Measurements from ENCODE around the gene MRPL49.

MRPL49 gene

DNA sequence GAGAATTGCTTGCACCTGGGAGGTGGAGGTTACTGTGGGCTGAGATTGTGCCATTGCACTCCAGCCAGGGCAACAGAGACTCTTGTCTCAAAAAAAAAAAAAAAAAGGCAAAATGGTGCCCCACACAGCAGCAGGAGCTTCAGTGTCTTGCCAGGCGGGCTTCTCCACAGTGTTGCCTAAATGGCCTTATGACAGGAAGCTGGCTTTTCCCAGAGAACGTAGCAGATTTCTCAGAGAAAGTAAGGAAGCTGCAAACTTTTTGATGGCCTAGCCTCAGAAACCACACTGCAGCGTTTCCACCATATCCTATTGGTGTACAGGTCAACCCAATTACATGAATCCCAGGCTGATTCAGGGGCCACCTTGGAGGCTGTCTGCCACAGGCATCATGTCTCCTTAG is 35.2 kb downstream of the MRPL49 start:
- TF ChIP-seq CTCF (conservative IDR thresholded peaks at IDR 0.05; ENCODE audit: control insufficient read depth, insufficient read depth, low read depth, low read length), result no peak
- no peak overlapping the region for H3K4me3 ChIP-seq (ENCODE audit: control insufficient read depth, low read depth, low read length)
- no peak for DNase-seq (ENCODE audit: low read depth)

GRCh38 chr11:65159012-65159411 is 36.9 kb downstream of the MRPL49 start:
- DNase-seq (ENCODE audit: low read depth), result no peak
- no peak overlapping the region for H3K4me3 ChIP-seq (ENCODE audit: control insufficient read depth, low read depth, low read length)
- TF ChIP-seq CTCF (conservative IDR thresholded peaks at IDR 0.05; ENCODE audit: control insufficient read depth, insufficient read depth, low read depth, low read length), result no peak

DNA sequence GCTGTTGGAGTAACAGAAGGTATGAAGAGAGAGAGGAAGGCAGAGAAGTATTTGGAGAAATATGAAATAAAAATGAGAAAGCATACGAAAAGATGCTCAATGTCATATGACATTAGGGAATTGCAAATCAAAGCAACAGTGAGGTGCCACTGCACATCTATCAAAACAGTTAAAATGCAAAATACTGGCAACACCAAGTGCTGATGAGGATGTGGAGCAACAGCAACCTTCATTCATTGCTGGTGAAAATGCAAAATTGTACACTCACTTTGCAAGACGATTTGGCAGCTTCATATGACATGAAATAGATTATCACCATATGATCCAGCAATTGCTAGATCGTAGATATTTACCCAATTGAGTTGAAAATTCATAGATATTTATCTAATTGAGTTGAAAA is 38.5 kb downstream of the MRPL49 start:
- no peak overlapping the region for H3K4me3 ChIP-seq (ENCODE audit: control insufficient read depth, low read depth, low read length)
- TF ChIP-seq CTCF (conservative IDR thresholded peaks at IDR 0.05; ENCODE audit: control insufficient read depth, insufficient read depth, low read depth, low read length), result no peak
- no peak for DNase-seq (ENCODE audit: low read depth)

GRCh38 chr11:65163684-65164083 is 41.6 kb downstream of the MRPL49 start:
- no peak overlapping the region for H3K4me3 ChIP-seq (ENCODE audit: control insufficient read depth, low read depth, low read length)
- TF ChIP-seq CTCF (conservative IDR thresholded peaks at IDR 0.05; ENCODE audit: control insufficient read depth, insufficient read depth, low read depth, low read length), result no peak
- DNase-seq (ENCODE audit: low read depth), result no peak

- peak overlapping the region; percentile 12 for H3K4me3 ChIP-seq (ENCODE audit: control insufficient read depth, low read depth, low read length)
- TF ChIP-seq CTCF (conservative IDR thresholded peaks at IDR 0.05; ENCODE audit: control insufficient read depth, insufficient read depth, low read depth, low read length), result no peak
Measured at GRCh38 chr11:65165410-65166317, 43.5 kb downstream of the MRPL49 start.

DNA sequence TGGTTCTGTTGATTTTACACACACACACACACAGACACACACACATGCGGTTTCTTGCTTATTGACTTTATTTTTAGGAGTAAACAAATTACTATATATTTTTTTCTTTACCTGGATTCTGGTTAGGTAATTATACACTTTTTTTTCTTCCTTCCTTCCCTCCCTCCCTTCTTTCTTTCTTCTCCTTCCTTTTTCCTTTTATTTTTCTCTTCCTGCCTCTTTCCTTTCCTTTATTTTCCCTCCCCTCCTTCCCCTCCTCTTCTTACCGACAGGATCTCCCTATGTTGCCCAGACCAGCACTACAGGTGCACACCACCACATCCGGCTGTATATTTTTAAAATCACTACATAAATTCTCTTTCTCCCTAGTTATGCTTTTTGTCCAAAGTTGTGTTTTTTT is 44.8 kb downstream of the MRPL49 start:
- no peak for DNase-seq (ENCODE audit: low read depth)
- H3K4me3 ChIP-seq (ENCODE audit: control insufficient read depth, low read depth, low read length), result no peak overlapping the region
- TF ChIP-seq CTCF (conservative IDR thresholded peaks at IDR 0.05; ENCODE audit: control insufficient read depth, insufficient read depth, low read depth, low read length), result no peak

More at GRCh38 chr11:65165410-65166317, 43.5 kb downstream of the MRPL49 start:
- DNase-seq (ENCODE audit: low read depth), result peak; percentile 30
